HepG2 (cell line): Measurements from ENCODE around the gene FUT6. TPM values are rescaled to one million over a fixed set of nuclear protein-coding genes. Genes with fewer than 3 reads are reported as not detected.

ENCODE experiments used
- BRCA1 ChIP-seq: sonication (generic); formaldehyde crosslinking; IDR thresholded peaks from 2 replicates; pipeline ENCODE4 v1.4.0; 2020; ENCODE audit warnings: missing genetic modification reagents
- DDIT3 ChIP-seq: sonication (generic); formaldehyde crosslinking; IDR thresholded peaks from 2 replicates; pipeline ENCODE4 v1.4.0; 2020; ENCODE audit warnings: mild to moderate bottlenecking, missing genetic modification reagents
- ELF4 ChIP-seq: sonication (generic); formaldehyde crosslinking; IDR thresholded peaks from 2 replicates; pipeline ENCODE4 v1.5.0; 2020; ENCODE audit warnings: missing genetic modification reagents, mild to moderate bottlenecking, moderate library complexity, borderline replicate concordance
- IRF9 ChIP-seq: sonication (generic); formaldehyde crosslinking; IDR thresholded peaks from 2 replicates; pipeline ENCODE4 v1.8.0; 2022; ENCODE audit warnings: missing genetic modification reagents, mild to moderate bottlenecking, borderline replicate concordance
- PAF1 ChIP-seq: IDR thresholded peaks from 2 replicates; pipeline ENCODE4 v1.6.1; 2016; ENCODE audit warnings: missing genetic modification reagents, missing compliant biosample characterization
- PLRG1 ChIP-seq: fragments of 450-650 bp; conservative IDR thresholded peaks from 2 replicates; pipeline ENCODE4 v1.6.1; 2016
- RNF219 ChIP-seq: sonication (generic); formaldehyde crosslinking; IDR thresholded peaks from 2 replicates; pipeline ENCODE4 v1.5.0; 2020; ENCODE audit warnings: mild to moderate bottlenecking, missing genetic modification reagents
- SOX13 ChIP-seq, 3 experiments: fragments of 450-650 bp in 1 of 3; sonication (generic) in 1 of 3; formaldehyde crosslinking in 1 of 3; IDR thresholded peaks in 2 of 3; conservative IDR thresholded peaks in 1 of 3; 2 replicates each; pipeline versions ENCODE4 v1.5.0 to v1.6.1; 2016 to 2020; ENCODE audit warnings: antibody characterized with exemption in 1 of 3, mild to moderate bottlenecking in 1 of 3, missing compliant biosample characterization in 1 of 3, missing genetic modification reagents in 1 of 3, moderate library complexity in 1 of 3
- SPEN ChIP-seq: sonication (generic); formaldehyde crosslinking; IDR thresholded peaks from 2 replicates; pipeline ENCODE4 v1.5.1; 2020; ENCODE audit warnings: low read depth, mild to moderate bottlenecking, missing genetic modification reagents
- TOPORS ChIP-seq: sonication (generic); formaldehyde crosslinking; IDR thresholded peaks from 2 replicates; pipeline ENCODE4 v1.8.0; 2023; ENCODE audit warnings: mild to moderate bottlenecking, missing genetic modification reagents
- ZNF333 ChIP-seq: sonication (generic); formaldehyde crosslinking; IDR thresholded peaks from 2 replicates; pipeline ENCODE4 v1.4.0; 2020; ENCODE audit warnings: mild to moderate bottlenecking, missing genetic modification reagents, borderline replicate concordance
- ZNF382 ChIP-seq: sonication (generic); formaldehyde crosslinking; IDR thresholded peaks from 2 replicates; pipeline ENCODE4 v1.5.0; 2020; ENCODE audit warnings: missing genetic modification reagents, mild to moderate bottlenecking, borderline replicate concordance
- ZNF414 ChIP-seq: sonication (generic); formaldehyde crosslinking; IDR thresholded peaks from 2 replicates; pipeline ENCODE4 v1.5.0; 2020; ENCODE audit warnings: missing genetic modification reagents
- ZNF451 ChIP-seq: sonication (generic); formaldehyde crosslinking; IDR thresholded peaks from 2 replicates; pipeline ENCODE4 v1.5.0; 2020; ENCODE audit warnings: mild to moderate bottlenecking, missing genetic modification reagents
- ZNF556 ChIP-seq: sonication (generic); formaldehyde crosslinking; IDR thresholded peaks from 2 replicates; pipeline ENCODE4 v1.4.0; 2020; ENCODE audit warnings: mild to moderate bottlenecking, missing genetic modification reagents, borderline replicate concordance
- ZNF558 ChIP-seq: sonication (generic); formaldehyde crosslinking; IDR thresholded peaks from 2 replicates; pipeline ENCODE4 v1.9.0; 2022; ENCODE audit warnings: mild to moderate bottlenecking, missing genetic modification reagents, borderline replicate concordance
- polyA plus RNA-seq, 8 experiments: library from polyadenylated mRNA; depleted of rRNA in 3 of 8; stranded (reverse) in 7 of 8; unstranded in 1 of 8; fragments of >200 nt; fragmentation: Illumina TruSeq in 4 of 8; extraction: Trizol in 4 of 8; gene quantifications; 2 replicates each; pipeline versions ENCODE4 v1.2.1 to v1.2.3, GENCODE V29; 2011 to 2016; ENCODE audit warnings: low read depth in 4 of 8, missing spikeins in 1 of 8, mixed read lengths in 1 of 8; ENCODE audit not compliant: insufficient read depth in 1 of 8
- total RNA-seq, 5 experiments: library from RNA; depleted of rRNA; stranded (reverse); fragments of >200 nt; fragmentation: Illumina TruSeq; extraction: Trizol; gene quantifications; 2 replicates each; pipeline ENCODE4 v1.2.3, GENCODE V29; 2016; ENCODE audit warnings: low read depth in 1 of 5
- TF ChIP-seq, protein P1 (sequence below): fragments of 450-650 bp; IDR thresholded peaks from 2 replicates; pipeline ENCODE4 v1.6.1; 2016
- TF ChIP-seq, protein P2 (sequence below): sonication (generic); formaldehyde crosslinking; IDR thresholded peaks from 2 replicates; pipeline ENCODE4 v1.4.0; 2020; ENCODE audit warnings: mild to moderate bottlenecking, low read depth, missing genetic modification reagents
- TF ChIP-seq, protein P3 (sequence below): sonication (generic); formaldehyde crosslinking; IDR thresholded peaks from 2 replicates; pipeline ENCODE4 v1.4.0; 2020; ENCODE audit warnings: missing genetic modification reagents

FUT6 gene
- total and polyA plus RNA-seq, 2 of the 13 experiments (the other 11 are each of a cell fraction or from before 2014, with no cell fraction given) = 8.2 to 27.7 TPM

DNA sequence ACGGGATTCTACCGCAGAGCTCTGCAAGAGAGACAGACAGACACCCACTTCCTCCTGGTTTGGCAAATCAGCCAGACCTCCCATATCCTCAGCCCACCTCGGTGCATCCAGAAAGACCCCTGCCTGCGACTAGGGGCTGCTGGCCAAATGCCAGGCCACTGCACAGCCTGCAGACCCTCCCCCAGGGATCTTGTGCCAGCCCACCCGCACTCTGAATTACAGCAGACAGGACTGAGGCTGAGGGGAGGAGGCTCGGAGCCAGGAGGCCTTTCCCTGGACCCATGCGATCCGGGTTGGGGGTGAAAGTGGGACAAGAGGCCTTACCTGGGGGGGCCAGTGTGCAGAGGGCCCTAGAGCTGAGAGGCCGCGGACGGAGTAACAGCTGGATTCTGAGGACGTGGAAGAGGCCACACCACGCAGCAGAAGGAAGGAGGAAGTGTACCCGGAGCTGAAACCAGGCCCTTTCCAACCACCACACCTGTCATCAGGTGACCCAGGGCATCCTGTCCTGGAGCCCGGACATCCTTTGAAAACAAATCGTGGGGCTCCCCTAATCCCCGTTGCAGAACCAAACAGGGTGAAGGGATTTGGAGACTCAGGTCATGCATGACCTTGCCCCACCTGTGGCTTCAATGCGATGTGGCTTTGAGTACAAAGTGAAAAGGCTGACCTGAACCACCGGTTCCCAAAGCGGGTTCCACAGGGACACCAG is 993 bp downstream of the FUT6 start (continued):
- TF ChIP-seq ZNF333 (CRISPR knock-in tag) (no peak; the same call in 1 of the 2 replicates), SOX13 (IDR thresholded peaks at IDR 0.05) (no peak), SOX13 (CRISPR knock-in tag; conservative IDR thresholded peaks at IDR 0.05 in 1 of 2, IDR thresholded peaks at IDR 0.05 in 1 of 2) (no peak), ZNF414 (0 out of 2 replicates have a peak, but pooled peaks have one; percentile 10), IRF9 (CRISPR knock-in tag) (no peak; the same call in 1 of the 2 replicates), PLRG1 (no peak), ZNF451 (CRISPR knock-in tag) (0 out of 2 replicates have a peak, but pooled peaks have one; percentile 49), DDIT3 (CRISPR knock-in tag) (no peak), RNF219 (no peak), ELF4 (CRISPR knock-in tag) (no peak), SPEN (CRISPR knock-in tag) (peak; percentile 41), ZNF382 (CRISPR knock-in tag) (no peak), PAF1 (CRISPR knock-in tag) (no peak), ZNF556 (CRISPR knock-in tag) (no peak), BRCA1 (CRISPR knock-in tag) (no peak), TOPORS (CRISPR knock-in tag) (no peak), ZNF558 (CRISPR knock-in tag) (no peak)
- TF ChIP-seq, protein P1, sequence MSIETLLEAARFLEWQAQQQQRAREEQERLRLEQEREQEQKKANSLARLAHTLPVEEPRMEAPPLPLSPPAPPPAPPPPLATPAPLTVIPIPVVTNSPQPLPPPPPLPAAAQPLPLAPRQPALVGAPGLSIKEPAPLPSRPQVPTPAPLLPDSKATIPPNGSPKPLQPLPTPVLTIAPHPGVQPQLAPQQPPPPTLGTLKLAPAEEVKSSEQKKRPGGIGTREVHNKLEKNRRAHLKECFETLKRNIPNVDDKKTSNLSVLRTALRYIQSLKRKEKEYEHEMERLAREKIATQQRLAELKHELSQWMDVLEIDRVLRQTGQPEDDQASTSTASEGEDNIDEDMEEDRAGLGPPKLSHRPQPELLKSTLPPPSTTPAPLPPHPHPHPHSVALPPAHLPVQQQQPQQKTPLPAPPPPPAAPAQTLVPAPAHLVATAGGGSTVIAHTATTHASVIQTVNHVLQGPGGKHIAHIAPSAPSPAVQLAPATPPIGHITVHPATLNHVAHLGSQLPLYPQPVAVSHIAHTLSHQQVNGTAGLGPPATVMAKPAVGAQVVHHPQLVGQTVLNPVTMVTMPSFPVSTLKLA = no peak
- TF ChIP-seq, protein P2, sequence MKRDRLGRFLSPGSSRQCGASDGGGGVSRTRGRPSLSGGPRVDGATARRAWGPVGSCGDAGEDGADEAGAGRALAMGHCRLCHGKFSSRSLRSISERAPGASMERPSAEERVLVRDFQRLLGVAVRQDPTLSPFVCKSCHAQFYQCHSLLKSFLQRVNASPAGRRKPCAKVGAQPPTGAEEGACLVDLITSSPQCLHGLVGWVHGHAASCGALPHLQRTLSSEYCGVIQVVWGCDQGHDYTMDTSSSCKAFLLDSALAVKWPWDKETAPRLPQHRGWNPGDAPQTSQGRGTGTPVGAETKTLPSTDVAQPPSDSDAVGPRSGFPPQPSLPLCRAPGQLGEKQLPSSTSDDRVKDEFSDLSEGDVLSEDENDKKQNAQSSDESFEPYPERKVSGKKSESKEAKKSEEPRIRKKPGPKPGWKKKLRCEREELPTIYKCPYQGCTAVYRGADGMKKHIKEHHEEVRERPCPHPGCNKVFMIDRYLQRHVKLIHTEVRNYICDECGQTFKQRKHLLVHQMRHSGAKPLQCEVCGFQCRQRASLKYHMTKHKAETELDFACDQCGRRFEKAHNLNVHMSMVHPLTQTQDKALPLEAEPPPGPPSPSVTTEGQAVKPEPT (CRISPR knock-in tag) = no peak
- TF ChIP-seq, protein P3, sequence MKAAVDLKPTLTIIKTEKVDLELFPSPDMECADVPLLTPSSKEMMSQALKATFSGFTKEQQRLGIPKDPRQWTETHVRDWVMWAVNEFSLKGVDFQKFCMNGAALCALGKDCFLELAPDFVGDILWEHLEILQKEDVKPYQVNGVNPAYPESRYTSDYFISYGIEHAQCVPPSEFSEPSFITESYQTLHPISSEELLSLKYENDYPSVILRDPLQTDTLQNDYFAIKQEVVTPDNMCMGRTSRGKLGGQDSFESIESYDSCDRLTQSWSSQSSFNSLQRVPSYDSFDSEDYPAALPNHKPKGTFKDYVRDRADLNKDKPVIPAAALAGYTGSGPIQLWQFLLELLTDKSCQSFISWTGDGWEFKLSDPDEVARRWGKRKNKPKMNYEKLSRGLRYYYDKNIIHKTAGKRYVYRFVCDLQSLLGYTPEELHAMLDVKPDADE (CRISPR knock-in tag) = no peak
